Endodermal cell (in vitro differentiated cells): ENCODE data around the gene TTC38. TPM values are rescaled to one million over a fixed set of nuclear protein-coding genes. Genes with fewer than 3 reads are reported as not detected.

Source experiments
- DNase-seq: peaks from one replicate; pipeline ENCODE4 v3.0.0-alpha.2; 2017
- H3K27ac ChIP-seq: 2 replicates; pipeline ENCODE4 v1.5.1; 2013; ENCODE audit warnings: mild to moderate bottlenecking, low read depth, low read length, moderate library complexity
- H3K27me3 ChIP-seq: 2 replicates; pipeline ENCODE4 v1.6.1; 2013; ENCODE audit warnings: mild to moderate bottlenecking, low read length, moderate library complexity; ENCODE audit not compliant: insufficient read depth, control insufficient read depth, poor library complexity, severe bottlenecking
- H3K36me3 ChIP-seq: 2 replicates; pipeline ENCODE4 v1.7.0; 2013; ENCODE audit warnings: mild to moderate bottlenecking, low read length, moderate library complexity; ENCODE audit not compliant: control insufficient read depth, insufficient read depth
- H3K4me1 ChIP-seq: one replicate; pipeline ENCODE4 v1.7.0; 2013; ENCODE audit warnings: low read length; ENCODE audit not compliant: control insufficient read depth, insufficient read depth
- H3K4me3 ChIP-seq: 2 replicates; pipeline ENCODE4 v1.5.1; 2013; ENCODE audit warnings: mild to moderate bottlenecking, low read length, moderate library complexity
- H3K9ac ChIP-seq: 2 replicates; pipeline ENCODE4 v1.6.1; 2013; ENCODE audit warnings: mild to moderate bottlenecking, low read length, moderate library complexity; ENCODE audit not compliant: poor library complexity, severe bottlenecking; ENCODE audit errors: extremely low read depth
- H3K9me3 ChIP-seq: 2 replicates; pipeline ENCODE4 v1.6.1; 2013; ENCODE audit warnings: mild to moderate bottlenecking, low read length, moderate library complexity; ENCODE audit not compliant: control insufficient read depth
- H3K27ac Mint-ChIP-seq: 2 replicates; pipeline ENCODE4 v1.8.0; 2020; ENCODE audit warnings: mixed read lengths
- H3K27me3 Mint-ChIP-seq: 2 replicates; pipeline ENCODE4 v1.8.0; 2021; ENCODE audit warnings: mild to moderate bottlenecking, mixed read lengths; ENCODE audit not compliant: insufficient read depth
- H3K36me3 Mint-ChIP-seq: 2 replicates; pipeline ENCODE4 v1.8.0; 2020; ENCODE audit warnings: low read depth, mixed read lengths
- H3K4me1 Mint-ChIP-seq: 2 replicates; pipeline ENCODE4 v1.8.0; 2020; ENCODE audit warnings: mixed read lengths
- H3K4me3 Mint-ChIP-seq: 2 replicates; pipeline ENCODE4 v1.8.0; 2020; ENCODE audit warnings: mild to moderate bottlenecking, moderate library complexity, mixed read lengths
- H3K9me3 Mint-ChIP-seq: 2 replicates; pipeline ENCODE4 v1.8.0; 2020; ENCODE audit warnings: mild to moderate bottlenecking, mixed read lengths
- WGBS, 2 experiments: methylation state at CpG; one replicate each; pipeline versions ENCODE4 v1.1.5 to v1.1.7; 2013; ENCODE audit warnings: missing lambda C conversion rate in 2 of 2, mixed read lengths in 1 of 2; ENCODE audit not compliant: insufficient coverage in 1 of 2, insufficient read length in 1 of 2; 5-methylcytosine and 5-hydroxymethylcytosine counted together
- total RNA-seq, 2 donors: library from RNA; stranded (reverse); fragmentation: NEBNext Ultra II Directional in 1 of 2; extraction: Animal tissue kit (Norgen Biotek cat#: 25700) in 1 of 2; gene quantifications; 2 replicates in 1 of 2; 3 replicates in 1 of 2; pipeline ENCODE4 v1.2.1, GENCODE V29; 2021
- TF ChIP-seq, protein P1 (sequence below): fragments of 200-600 bp; sonication (generic); conservative IDR thresholded peaks from 2 replicates; pipeline ENCODE4 v1.5.0; 2021; ENCODE audit warnings: antibody characterized with exemption, mild to moderate bottlenecking

Gene TTC38
- total RNA-seq, 2 donors from 2014 or later: 35.9 to 47.1 TPM

DNA sequence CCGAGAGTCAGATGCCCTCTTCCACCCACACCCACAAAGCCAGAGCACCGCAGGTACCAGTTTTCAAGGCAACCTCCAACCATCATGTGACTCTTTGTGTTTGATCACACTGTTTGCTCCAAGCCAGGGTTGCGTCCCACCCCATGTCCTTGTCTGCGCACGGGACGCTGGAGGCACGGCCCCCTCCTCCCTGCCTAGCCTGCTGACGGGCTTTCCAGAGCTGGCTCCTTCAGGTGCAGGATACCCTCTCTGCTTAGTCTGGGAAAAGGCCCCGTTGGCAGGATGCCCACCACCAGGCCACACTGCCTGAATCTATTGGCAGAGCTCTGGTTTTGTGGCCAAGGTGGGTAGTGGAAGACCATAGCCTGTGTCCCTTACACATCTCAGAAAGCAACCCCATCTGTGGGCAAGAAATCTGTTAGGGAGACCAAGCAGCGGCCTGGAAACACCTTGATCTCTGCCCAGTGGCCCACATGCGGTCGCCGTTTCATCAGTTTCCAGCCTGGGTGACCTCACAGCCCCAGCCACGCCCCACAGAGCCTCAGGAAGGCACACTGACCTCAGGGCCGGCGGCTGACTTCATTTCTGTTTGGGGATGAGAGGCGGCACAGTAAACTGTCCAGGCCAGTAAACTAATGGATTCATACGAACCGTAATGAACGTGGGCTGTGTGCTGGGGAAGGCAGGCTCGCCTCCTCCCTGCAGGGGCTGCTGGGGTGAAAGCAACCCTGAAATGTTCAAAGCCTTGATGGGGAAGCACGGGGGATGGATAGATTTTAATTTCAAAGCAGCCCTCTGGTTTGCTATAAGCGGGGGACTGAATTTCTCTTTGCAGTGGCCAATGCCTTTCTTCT is 43.5 kb upstream of the TTC38 start:
- Mint-ChIP-seq H3K27ac (no peak overlapping the region), H3K27me3 (no peaks in the 10 kb centered on the region), H3K4me1 (no peaks in the 10 kb centered on the region), H3K4me3 (no peak overlapping the region), H3K36me3 (peaks cover 30% of the 10 kb centered on the region), H3K9me3 (no peaks in the 10 kb centered on the region)
- Histone ChIP-seq H3K36me3 (no peaks in the 10 kb centered on the region), H3K27ac (no peak overlapping the region), H3K9me3 (no peaks in the 10 kb centered on the region), H3K4me1 (no peaks in the 10 kb centered on the region), H3K27me3 (no peaks in the 10 kb centered on the region), H3K9ac (no peak overlapping the region), H3K4me3 (no peak overlapping the region)
- DNase-seq: no peak
- 91 to 92% methylated on average over 18 to 23 of the region's 23 CpGs for WGBS, 2 experiments
- TF ChIP-seq, protein P1, sequence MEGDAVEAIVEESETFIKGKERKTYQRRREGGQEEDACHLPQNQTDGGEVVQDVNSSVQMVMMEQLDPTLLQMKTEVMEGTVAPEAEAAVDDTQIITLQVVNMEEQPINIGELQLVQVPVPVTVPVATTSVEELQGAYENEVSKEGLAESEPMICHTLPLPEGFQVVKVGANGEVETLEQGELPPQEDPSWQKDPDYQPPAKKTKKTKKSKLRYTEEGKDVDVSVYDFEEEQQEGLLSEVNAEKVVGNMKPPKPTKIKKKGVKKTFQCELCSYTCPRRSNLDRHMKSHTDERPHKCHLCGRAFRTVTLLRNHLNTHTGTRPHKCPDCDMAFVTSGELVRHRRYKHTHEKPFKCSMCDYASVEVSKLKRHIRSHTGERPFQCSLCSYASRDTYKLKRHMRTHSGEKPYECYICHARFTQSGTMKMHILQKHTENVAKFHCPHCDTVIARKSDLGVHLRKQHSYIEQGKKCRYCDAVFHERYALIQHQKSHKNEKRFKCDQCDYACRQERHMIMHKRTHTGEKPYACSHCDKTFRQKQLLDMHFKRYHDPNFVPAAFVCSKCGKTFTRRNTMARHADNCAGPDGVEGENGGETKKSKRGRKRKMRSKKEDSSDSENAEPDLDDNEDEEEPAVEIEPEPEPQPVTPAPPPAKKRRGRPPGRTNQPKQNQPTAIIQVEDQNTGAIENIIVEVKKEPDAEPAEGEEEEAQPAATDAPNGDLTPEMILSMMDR: no peak

- no peaks in the 10 kb centered on the region for H3K4me1 ChIP-seq
- no peak overlapping the region for H3K4me3 Mint-ChIP-seq
- H3K27ac Mint-ChIP-seq: no peak overlapping the region
- WGBS, 2 experiments: 77 to 84% methylated on average over 8 to 10 of the region's 10 CpGs
- H3K36me3 ChIP-seq: no peaks in the 10 kb centered on the region
- H3K27me3 Mint-ChIP-seq: no peaks in the 10 kb centered on the region
- DNase-seq: no peak
- TF ChIP-seq, protein P1: no peak
- H3K4me3 ChIP-seq: no peak overlapping the region
- H3K4me1 Mint-ChIP-seq: no peaks in the 10 kb centered on the region
- H3K9ac ChIP-seq: no peak overlapping the region
- no peaks in the 10 kb centered on the region for H3K27me3 ChIP-seq
- no peak overlapping the region for H3K27ac ChIP-seq
- no peaks in the 10 kb centered on the region for H3K9me3 ChIP-seq
- H3K9me3 Mint-ChIP-seq: no peaks in the 10 kb centered on the region
- peaks cover 24% of the 10 kb centered on the region for H3K36me3 Mint-ChIP-seq
Measured at GRCh38 chr22:46224898-46225290, 42.9 kb upstream of the TTC38 start.

GRCh38 chr22:46225631-46226030 is 42.2 kb upstream of the TTC38 start:
- Mint-ChIP-seq H3K27ac (no peak overlapping the region), H3K36me3 (peaks cover 19% of the 10 kb centered on the region), H3K9me3 (no peaks in the 10 kb centered on the region), H3K4me1 (no peaks in the 10 kb centered on the region), H3K27me3 (no peaks in the 10 kb centered on the region), H3K4me3 (no peak overlapping the region)
- no peak for DNase-seq
- H3K36me3 ChIP-seq: no peaks in the 10 kb centered on the region
- TF ChIP-seq, protein P1: no peak
- H3K27me3 ChIP-seq: no peaks in the 10 kb centered on the region
- WGBS, 2 experiments: 67 to 92% methylated on average over 1 to 7 of the region's 7 CpGs
- H3K27ac ChIP-seq: no peak overlapping the region
- no peak overlapping the region for H3K4me3 ChIP-seq
- H3K9me3 ChIP-seq: no peaks in the 10 kb centered on the region
- no peak overlapping the region for H3K9ac ChIP-seq
- no peaks in the 10 kb centered on the region for H3K4me1 ChIP-seq
